ENCODE data around the gene CCNY. TPM values are rescaled to one million over a fixed set of nuclear protein-coding genes. Genes with fewer than 3 reads are reported as not detected.
A peak's percentile ranks its signal among the peaks of the same experiment; 100 is the strongest.

CCNY gene
- total RNA-seq, 2 experiments from 2014 or later: 64.9 to 66.9 TPM

DNA sequence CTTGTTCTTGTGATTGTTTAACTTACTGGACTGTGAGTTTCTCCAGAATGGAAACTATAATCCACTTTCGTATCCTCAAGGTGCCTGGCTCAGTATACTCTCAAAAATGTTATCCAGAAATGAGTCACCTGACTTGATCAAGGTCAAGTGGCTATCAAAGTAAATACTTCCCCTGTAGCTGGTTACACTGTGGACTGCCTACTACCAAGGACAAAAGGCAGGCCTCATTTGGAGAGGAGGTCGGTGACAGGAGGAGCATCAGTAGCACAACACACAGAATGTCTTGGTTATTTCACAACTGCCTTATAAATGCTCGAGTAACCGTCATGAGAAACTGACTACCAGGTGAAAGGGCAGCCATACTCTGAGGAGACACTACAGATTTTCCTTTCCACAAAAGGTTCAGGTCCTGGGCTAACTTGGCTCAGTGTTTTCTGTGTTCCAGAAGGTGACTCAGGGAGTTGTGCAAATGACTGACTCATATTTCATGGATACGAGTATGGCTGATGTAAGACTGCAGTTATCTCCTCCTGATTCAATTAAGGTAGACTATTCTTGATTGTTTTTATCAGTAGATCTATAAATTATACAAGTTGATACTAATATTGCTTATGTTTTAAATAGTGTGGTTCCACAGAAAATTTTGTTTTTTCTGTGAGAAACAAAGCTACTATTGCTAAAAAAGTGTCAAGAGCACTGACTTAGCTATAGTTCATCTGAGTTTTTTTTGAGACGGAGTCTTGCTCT is 4.2 kb upstream of the CCNY start:
- Mint-ChIP-seq H3K4me1 (ENCODE audit: low read depth) (peaks cover 75% of the 10 kb centered on the region), H3K9me3 (no peaks in the 10 kb centered on the region), H3K4me3 (no peak overlapping the region), H3K36me3 (ENCODE audit: low read depth) (peaks cover 28% of the 10 kb centered on the region), H3K27me3 (no peaks in the 10 kb centered on the region), H3K27ac (peak overlapping the region; percentile 12)
- intact Hi-C loops (cut with DNase I, micrococcal nuclease): loop anchor here in 1 of 2 experiments (5.0 kb wide), 1 partner anchor 110 kb away; no protein-coding TSS in a partner anchor
- TF ChIP-seq, protein P1, sequence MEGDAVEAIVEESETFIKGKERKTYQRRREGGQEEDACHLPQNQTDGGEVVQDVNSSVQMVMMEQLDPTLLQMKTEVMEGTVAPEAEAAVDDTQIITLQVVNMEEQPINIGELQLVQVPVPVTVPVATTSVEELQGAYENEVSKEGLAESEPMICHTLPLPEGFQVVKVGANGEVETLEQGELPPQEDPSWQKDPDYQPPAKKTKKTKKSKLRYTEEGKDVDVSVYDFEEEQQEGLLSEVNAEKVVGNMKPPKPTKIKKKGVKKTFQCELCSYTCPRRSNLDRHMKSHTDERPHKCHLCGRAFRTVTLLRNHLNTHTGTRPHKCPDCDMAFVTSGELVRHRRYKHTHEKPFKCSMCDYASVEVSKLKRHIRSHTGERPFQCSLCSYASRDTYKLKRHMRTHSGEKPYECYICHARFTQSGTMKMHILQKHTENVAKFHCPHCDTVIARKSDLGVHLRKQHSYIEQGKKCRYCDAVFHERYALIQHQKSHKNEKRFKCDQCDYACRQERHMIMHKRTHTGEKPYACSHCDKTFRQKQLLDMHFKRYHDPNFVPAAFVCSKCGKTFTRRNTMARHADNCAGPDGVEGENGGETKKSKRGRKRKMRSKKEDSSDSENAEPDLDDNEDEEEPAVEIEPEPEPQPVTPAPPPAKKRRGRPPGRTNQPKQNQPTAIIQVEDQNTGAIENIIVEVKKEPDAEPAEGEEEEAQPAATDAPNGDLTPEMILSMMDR (IDR thresholded peaks at IDR 0.05): no peak
- ChIA-PET CTCF (no interaction called here), POLR2A (no interaction called here)
- Histone ChIP-seq H3K4me1 (ENCODE audit: insufficient read depth, low read length) (peaks cover 26% of the 10 kb centered on the region), H3K36me3 (ENCODE audit: insufficient read depth, low read length) (peaks cover 9% of the 10 kb centered on the region), H3K27ac (ENCODE audit: low read depth in 1 of 2, low read length in 2 of 2) (no peak overlapping the region), H3K27me3 (ENCODE audit: control insufficient read depth in 1 of 2, insufficient read depth in 2 of 2, low read length in 2 of 2) (no peaks in the 10 kb centered on the region), H3K9me3 (ENCODE audit: control insufficient read depth in 1 of 2, insufficient read depth in 1 of 2, low read length in 2 of 2) (no peaks in the 10 kb centered on the region), H3K4me3 (ENCODE audit: low read length) (no peak overlapping the region)
- ATAC-seq (ENCODE audit: poor library complexity): no peak
- DNase-seq: no peak

DNA sequence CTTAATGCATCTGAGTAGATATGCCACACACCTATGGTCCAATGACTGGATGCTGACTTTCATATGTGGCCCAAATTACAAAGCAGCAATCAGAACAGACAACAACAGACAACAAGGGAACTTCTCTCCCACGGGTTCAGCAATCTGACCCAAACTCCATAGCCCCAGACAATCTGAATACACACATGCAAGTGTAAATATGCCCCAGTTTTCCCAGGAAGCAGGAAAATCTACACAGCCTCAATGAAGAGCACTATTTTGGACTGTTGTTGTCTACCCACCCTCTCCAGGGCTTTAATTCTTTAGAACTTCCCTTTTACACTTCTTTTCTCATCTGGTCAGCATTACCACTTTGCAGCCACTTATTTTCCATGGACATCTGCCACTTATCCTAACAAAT is 2.0 kb upstream of the CCNY start:
- H3K27ac ChIP-seq (ENCODE audit: low read depth in 1 of 2, low read length in 2 of 2): no peak overlapping the region
- TF ChIP-seq, protein P1 (IDR thresholded peaks at IDR 0.05): no peak
- H3K4me1 ChIP-seq (ENCODE audit: insufficient read depth, low read length): peaks cover 34% of the 10 kb centered on the region
- H3K9me3 ChIP-seq (ENCODE audit: control insufficient read depth in 1 of 2, insufficient read depth in 1 of 2, low read length in 2 of 2): no peaks in the 10 kb centered on the region
- no peak for DNase-seq
- H3K4me3 Mint-ChIP-seq: peak overlapping the region; percentile 90
- no peaks in the 10 kb centered on the region for H3K9me3 Mint-ChIP-seq
- no peaks in the 10 kb centered on the region for H3K27me3 ChIP-seq (ENCODE audit: control insufficient read depth in 1 of 2, insufficient read depth in 2 of 2, low read length in 2 of 2)
- peaks cover 32% of the 10 kb centered on the region for H3K36me3 Mint-ChIP-seq (ENCODE audit: low read depth)
- H3K4me1 Mint-ChIP-seq (ENCODE audit: low read depth): peaks cover 77% of the 10 kb centered on the region
- intact Hi-C loops (cut with DNase I, micrococcal nuclease): loop anchor here in 1 of 2 experiments (2.0 to 5.0 kb wide), 2 partner anchors 112 to 243 kb away; partner anchors contain the start of gene CUL2
- ChIA-PET POLR2A (no interaction called here), CTCF (no interaction called here)
- no peak overlapping the region for H3K4me3 ChIP-seq (ENCODE audit: low read length)
- ATAC-seq (ENCODE audit: poor library complexity): no peak
- H3K36me3 ChIP-seq (ENCODE audit: insufficient read depth, low read length): peaks cover 9% of the 10 kb centered on the region
- H3K27ac Mint-ChIP-seq: peak overlapping the region; percentile 87
- H3K27me3 Mint-ChIP-seq: no peaks in the 10 kb centered on the region

DNA sequence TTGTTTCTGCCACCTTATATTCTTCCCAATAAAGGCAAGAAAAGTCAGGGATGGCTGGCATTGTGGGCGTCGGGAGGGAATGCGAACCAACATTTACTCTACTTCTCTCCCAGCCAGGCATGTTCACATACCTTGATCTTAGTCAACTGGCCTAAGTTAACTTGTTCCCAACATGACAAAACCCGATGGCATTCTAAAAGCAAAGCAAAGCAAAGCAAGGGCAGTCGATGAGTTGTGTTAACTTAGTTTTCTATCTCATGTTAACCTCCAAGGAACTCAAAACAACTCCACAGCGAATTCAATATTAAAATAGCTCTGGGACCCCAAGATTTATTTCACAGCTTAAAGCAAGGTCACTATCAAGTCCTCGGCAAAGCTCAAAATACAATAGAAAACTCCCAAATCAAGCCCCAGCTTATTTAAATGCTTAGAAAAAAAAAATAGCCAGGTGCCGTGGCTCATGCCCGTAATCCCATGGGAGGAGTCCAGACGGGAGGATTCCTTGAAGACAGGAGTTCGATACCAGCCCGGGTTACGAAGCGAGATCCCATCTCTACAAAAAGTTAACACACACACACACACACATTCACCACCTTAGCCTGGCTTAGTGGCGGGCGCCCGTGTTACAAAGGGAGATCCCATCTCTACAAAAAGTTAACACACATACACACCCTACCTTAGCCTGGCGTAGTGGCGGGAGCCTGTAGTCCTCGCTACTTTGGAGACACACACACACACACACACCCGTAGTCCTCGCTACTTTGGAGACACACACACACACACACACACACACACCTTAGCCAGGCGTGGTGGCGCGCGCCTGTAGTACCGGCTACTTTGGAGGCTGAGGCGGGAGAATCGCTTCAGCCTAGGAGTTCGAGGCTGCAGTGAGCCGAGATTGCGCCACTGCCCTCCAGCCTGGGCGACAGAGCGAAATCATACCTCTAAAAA is 901 bp upstream of the CCNY start:
- CTCF ChIA-PET: interaction anchor here (0.8 kb wide), 1 partner anchor 139 kb away, joined by 3 read pairs; no protein-coding TSS in a partner anchor
- peaks cover 77% of the 10 kb centered on the region for H3K4me1 Mint-ChIP-seq (ENCODE audit: low read depth)
- POLR2A ChIA-PET: no interaction called here

More for the DNA sequence above, 901 bp upstream of the CCNY start:
- peak overlapping the region; percentile 93 for H3K4me3 Mint-ChIP-seq
- no peaks in the 10 kb centered on the region for H3K27me3 Mint-ChIP-seq
- H3K9me3 ChIP-seq (ENCODE audit: control insufficient read depth in 1 of 2, insufficient read depth in 1 of 2, low read length in 2 of 2): no peaks in the 10 kb centered on the region
- H3K36me3 ChIP-seq (ENCODE audit: insufficient read depth, low read length): peaks cover 8% of the 10 kb centered on the region
- H3K36me3 Mint-ChIP-seq (ENCODE audit: low read depth): peaks cover 32% of the 10 kb centered on the region
- intact Hi-C loops (cut with DNase I, micrococcal nuclease): loop anchor here (2.0 to 5.0 kb wide), 6 partner anchors 117 to 307 kb away; partner anchors contain the start of genes CREM (in 1 of the 2), CUL2 (in 1 of the 2) and FZD8 (in 1 of the 2)
- peaks cover 36% of the 10 kb centered on the region for H3K4me1 ChIP-seq (ENCODE audit: insufficient read depth, low read length)
- H3K9me3 Mint-ChIP-seq: no peaks in the 10 kb centered on the region
- peak overlapping the region; percentile 80 for H3K4me3 ChIP-seq (ENCODE audit: low read length)
- H3K27ac ChIP-seq (ENCODE audit: low read depth in 1 of 2, low read length in 2 of 2): peak overlapping the region; percentile 41 to 54
- H3K27ac Mint-ChIP-seq: peak overlapping the region; percentile 87
- peak; percentile 9 for ATAC-seq (ENCODE audit: poor library complexity)
- H3K27me3 ChIP-seq (ENCODE audit: control insufficient read depth in 1 of 2, insufficient read depth in 2 of 2, low read length in 2 of 2): no peaks in the 10 kb centered on the region
- peak in 4 of 14 experiments; percentile 3 to 52 (median 16) for DNase-seq
- TF ChIP-seq, protein P1 (IDR thresholded peaks at IDR 0.05): no peak
